ENCODE data around the gene SPATA24. TPM values are rescaled to one million over a fixed set of nuclear protein-coding genes. Genes with fewer than 3 reads are reported as not detected.

Gene SPATA24
- total and polyA plus RNA-seq, 2 experiments from 2014 or later = 16.0 to 20.6 TPM

- DNase-seq (ENCODE audit: low spot score) (no peak), ATAC-seq (no peak)
- Histone ChIP-seq H4K20me1 (replicated peaks; ENCODE audit: insufficient read depth) (no peaks in the 10 kb centered on the region), H3F3A (replicated peaks; ENCODE audit: low read depth) (peaks cover 3% of the 10 kb centered on the region; the same call in 1 of the 2 replicates), H3K36me3 (ENCODE audit: insufficient read depth) (peaks cover 4% of the 10 kb centered on the region; the same call in 1 of the 2 replicates), H3K9me2 (ENCODE audit: insufficient read depth) (no peaks in the 10 kb centered on the region), H3K4me3 (no peak overlapping the region), H3K4me2 (no peak overlapping the region), H2AFZ (no peak overlapping the region), H3K27ac (ENCODE audit: low read depth) (no peak overlapping the region), H3K79me2 (replicated peaks; ENCODE audit: insufficient read depth) (no peaks in the 10 kb centered on the region), H3K4me1 (ENCODE audit: insufficient read depth) (no peaks in the 10 kb centered on the region), H3K27me3 (ENCODE audit: insufficient read depth) (no peaks in the 10 kb centered on the region)
- Mint-ChIP-seq H3K4me3 (no peak overlapping the region), H3K9me3 (no peaks in the 10 kb centered on the region), H3K4me1 (peaks cover 15% of the 10 kb centered on the region), H3K36me3 (ENCODE audit: low read depth) (peaks cover 25% of the 10 kb centered on the region; the same call in 2 of the 3 replicates), H3K27me3 (ENCODE audit: insufficient read depth, low read depth, poor library complexity) (peaks cover 2% of the 10 kb centered on the region), H3K27ac (no peak overlapping the region)
- TF ChIP-seq JUNB (IDR thresholded peaks at IDR 0.05; ENCODE audit: unreplicated experiment) (no peak), POLR2AphosphoS5 (IDR thresholded peaks at IDR 0.05; ENCODE audit: low read depth) (no peak), ZNF331 (CRISPR knock-in tag; IDR thresholded peaks at IDR 0.05; ENCODE audit: low read depth) (no peak), REST (IDR thresholded peaks at IDR 0.05; ENCODE audit: unreplicated experiment) (no peak), ZNF114 (CRISPR knock-in tag; IDR thresholded peaks at IDR 0.05) (no peak)
These were observed 14.9 kb upstream of the SPATA24 start for GRCh38 chr5:139418793-139419192.

- Histone ChIP-seq H3F3A (replicated peaks; ENCODE audit: low read depth) (peaks cover 3% of the 10 kb centered on the region; the same call in 1 of the 2 replicates), H2AFZ (no peak overlapping the region), H3K36me3 (ENCODE audit: insufficient read depth) (peaks cover 4% of the 10 kb centered on the region; the same call in 1 of the 2 replicates), H3K79me2 (replicated peaks; ENCODE audit: insufficient read depth) (no peaks in the 10 kb centered on the region), H3K27me3 (ENCODE audit: insufficient read depth) (no peaks in the 10 kb centered on the region), H3K4me2 (no peak overlapping the region), H3K4me1 (ENCODE audit: insufficient read depth) (no peaks in the 10 kb centered on the region), H3K4me3 (no peak overlapping the region), H3K27ac (ENCODE audit: low read depth) (no peak overlapping the region), H4K20me1 (replicated peaks; ENCODE audit: insufficient read depth) (no peaks in the 10 kb centered on the region), H3K9me2 (ENCODE audit: insufficient read depth) (no peaks in the 10 kb centered on the region)
- H3K4me3 Mint-ChIP-seq = no peak overlapping the region
- DNase-seq (ENCODE audit: low spot score) = no peak
- no peak for ATAC-seq
- TF ChIP-seq CREB1 (CRISPR knock-in tag; IDR thresholded peaks at IDR 0.05; ENCODE audit: low read depth) (no peak), STAT1 (IDR thresholded peaks at IDR 0.05; ENCODE audit: unreplicated experiment) (no peak), POLR2AphosphoS5 (IDR thresholded peaks at IDR 0.05; ENCODE audit: low read depth) (no peak), EZH2 (IDR thresholded peaks at IDR 0.05; ENCODE audit: low read depth, unreplicated experiment) (no peak), JUNB (IDR thresholded peaks at IDR 0.05; ENCODE audit: unreplicated experiment) (no peak), ZNF331 (CRISPR knock-in tag; IDR thresholded peaks at IDR 0.05; ENCODE audit: low read depth) (no peak)
- no peaks in the 10 kb centered on the region for H3K27me3 Mint-ChIP-seq (ENCODE audit: insufficient read depth, low read depth, poor library complexity)
- H3K9me3 Mint-ChIP-seq = no peaks in the 10 kb centered on the region
- no peak overlapping the region for H3K27ac Mint-ChIP-seq
- H3K36me3 Mint-ChIP-seq (ENCODE audit: low read depth) = peaks cover 17% of the 10 kb centered on the region
- peaks cover 15% of the 10 kb centered on the region for H3K4me1 Mint-ChIP-seq
These were observed 13.3 kb upstream of the SPATA24 start for GRCh38 chr5:139417214-139417613.

Data from GM23338 (cell line).